Thoracic aorta (tissue), 2 donors: ENCODE measurements around the gene AMBP. TPM values are rescaled to one million over a fixed set of nuclear protein-coding genes. Genes with fewer than 3 reads are reported as not detected.

ENCODE experiments used
- ATAC-seq: fragments of 150-250 bp; one replicate; pipeline ENCODE4 v1.8.0; 2017; ENCODE audit warnings: low read depth; ENCODE audit not compliant: insufficient number of reproducible peaks, low FRiP score
- DNase-seq: peaks from one replicate; pipeline ENCODE4 v3.0.0-alpha.2; 2020; ENCODE audit warnings: low spot score
- H3K27ac ChIP-seq, 2 donors: fragments of 200-600 bp; sonication (generic); 1 replicate in 1 of 2; 2 replicates in 1 of 2; pipeline ENCODE4 v1.5.1; 2016; ENCODE audit warnings: mild to moderate bottlenecking in 2 of 2, moderate library complexity in 2 of 2
- H3K27me3 ChIP-seq: fragments of 200-600 bp; sonication (generic); replicated peaks from 2 replicates; pipeline ENCODE4 v1.6.0; 2016; ENCODE audit warnings: mild to moderate bottlenecking; ENCODE audit not compliant: insufficient read depth
- H3K36me3 ChIP-seq: fragments of 200-600 bp; sonication (generic); one replicate; pipeline ENCODE4 v1.5.1; 2016
- H3K4me1 ChIP-seq, 2 donors: fragments of 200-600 bp; sonication (generic); 1 replicate in 1 of 2; 2 replicates in 1 of 2; pipeline versions ENCODE4 v1.5.1 to v1.6.0; 2016; ENCODE audit warnings: low read depth in 2 of 2, mild to moderate bottlenecking in 1 of 2; ENCODE audit not compliant: control insufficient read depth in 1 of 2
- H3K4me3 ChIP-seq: fragments of 200-600 bp; sonication (generic); 2 replicates; pipeline ENCODE4 v1.5.1; 2016; ENCODE audit warnings: mild to moderate bottlenecking
- H3K9me3 ChIP-seq: fragments of 200-600 bp; sonication (generic); 2 replicates; pipeline ENCODE4 v1.5.1; 2016
- CTCF ChIP-seq: fragments of 200-600 bp; sonication (generic); IDR thresholded peaks from one replicate; pipeline ENCODE4 v1.5.1; 2019; ENCODE audit warnings: antibody characterized with exemption
- total RNA-seq, 2 donors: library from RNA; depleted of rRNA; stranded (reverse); fragments of >200 nt; gene quantifications; one replicate each; pipeline versions ENCODE4 v1.1.0 to v1.2.3, GENCODE V29; 2016

AMBP gene
- total RNA-seq, 2 donors from 2014 or later = not detected

DNA sequence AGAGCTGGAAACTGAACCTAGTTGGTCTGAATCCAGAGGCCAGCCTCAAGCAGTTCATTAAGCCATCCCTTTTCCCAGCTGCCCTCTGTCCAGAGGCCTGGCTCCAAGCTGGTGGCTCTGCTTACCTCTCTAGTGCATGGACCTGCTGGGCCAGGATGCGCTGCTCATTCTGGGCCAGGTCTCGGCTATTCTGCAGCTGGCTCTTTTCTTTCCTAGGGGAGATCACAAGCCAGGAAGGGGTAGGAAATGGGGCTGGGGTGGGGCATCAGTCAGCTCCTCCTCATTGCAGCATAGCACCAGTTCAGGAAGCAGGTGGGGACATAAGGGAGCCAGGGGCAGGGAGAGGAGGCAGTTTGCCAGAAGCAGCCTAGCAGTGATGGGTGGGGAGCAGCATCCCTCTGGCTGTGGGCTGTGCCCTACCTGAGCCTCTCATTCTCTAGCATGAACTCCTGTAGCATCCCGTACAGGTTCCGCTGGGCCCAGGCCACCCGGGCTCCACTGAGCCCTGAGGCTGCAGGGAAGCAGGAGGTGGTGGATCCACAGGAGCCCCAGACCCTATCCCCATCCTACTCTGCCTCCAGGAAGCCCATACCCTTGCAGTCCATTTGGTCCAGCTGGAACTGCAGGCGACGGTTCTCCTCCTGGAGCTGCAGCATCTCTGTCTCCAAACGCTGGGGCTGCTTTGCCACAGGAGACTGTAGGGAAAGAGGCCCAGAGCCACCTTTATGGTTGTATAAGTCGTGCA is 15.8 kb upstream of the AMBP start:
- Histone ChIP-seq H3K36me3 (no peaks in the 10 kb centered on the region), H3K4me3 (no peak overlapping the region), H3K27ac (no peak overlapping the region), H3K4me1 (peaks cover 4 to 7% of the 10 kb centered on the region in 2 donors), H3K27me3 (no peaks in the 10 kb centered on the region), H3K9me3 (no peaks in the 10 kb centered on the region)
- DNase-seq = no peak
- TF ChIP-seq CTCF = no peak
- ATAC-seq = no peak

- Histone ChIP-seq H3K36me3 (no peaks in the 10 kb centered on the region), H3K4me1 (peaks cover 3 to 6% of the 10 kb centered on the region in 2 donors), H3K27me3 (no peaks in the 10 kb centered on the region), H3K9me3 (no peaks in the 10 kb centered on the region), H3K4me3 (no peak overlapping the region), H3K27ac (no peak overlapping the region)
- TF ChIP-seq CTCF = no peak
- DNase-seq = no peak
- no peak for ATAC-seq
These were observed 15.0 kb upstream of the AMBP start for GRCh38 chr9:114093031-114093471.

DNA sequence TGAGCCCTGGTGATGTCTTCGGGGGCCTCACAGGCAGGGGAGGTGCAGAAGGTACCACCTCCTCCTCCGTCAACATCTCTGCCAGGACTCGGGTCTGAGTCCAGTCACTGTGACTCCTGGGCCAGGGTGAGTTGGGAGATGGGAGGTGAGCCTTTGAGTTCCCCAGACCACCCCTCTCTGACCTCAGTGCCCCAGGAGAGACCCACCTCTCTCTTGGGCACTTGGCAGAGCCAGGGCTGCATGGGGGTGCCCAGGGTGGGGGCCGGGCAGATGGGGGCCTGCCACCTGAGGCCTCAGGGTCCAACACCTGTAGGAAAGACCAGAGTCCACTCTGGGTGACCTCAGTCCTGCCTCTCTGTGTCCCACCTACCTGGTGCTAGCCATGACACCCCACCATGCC is 14.2 kb upstream of the AMBP start:
- Histone ChIP-seq H3K27ac (no peak overlapping the region), H3K4me3 (no peak overlapping the region), H3K9me3 (no peaks in the 10 kb centered on the region), H3K36me3 (no peaks in the 10 kb centered on the region), H3K4me1 (no peaks in the 10 kb centered on the region), H3K27me3 (no peaks in the 10 kb centered on the region)
- ATAC-seq = no peak
- no peak for TF ChIP-seq CTCF
- no peak for DNase-seq

- H3K27me3 ChIP-seq = no peaks in the 10 kb centered on the region
- no peaks in the 10 kb centered on the region for H3K4me1 ChIP-seq
- no peak for TF ChIP-seq CTCF
- H3K4me3 ChIP-seq = no peak overlapping the region
- no peak for ATAC-seq
- no peaks in the 10 kb centered on the region for H3K9me3 ChIP-seq
- H3K36me3 ChIP-seq = no peaks in the 10 kb centered on the region
- no peak for DNase-seq
- no peak overlapping the region for H3K27ac ChIP-seq
These were observed 13.6 kb upstream of the AMBP start for GRCh38 chr9:114091711-114092110.

- Histone ChIP-seq H3K4me1 (no peaks in the 10 kb centered on the region), H3K27me3 (no peaks in the 10 kb centered on the region), H3K36me3 (no peaks in the 10 kb centered on the region), H3K4me3 (no peak overlapping the region), H3K9me3 (no peaks in the 10 kb centered on the region), H3K27ac (no peak overlapping the region)
- DNase-seq = no peak
- no peak for ATAC-seq
- no peak for TF ChIP-seq CTCF
These were observed 12.7 kb upstream of the AMBP start for GRCh38 chr9:114090798-114091197.
